DMS53 (cell line): ENCODE results near the gene TTC28.

Experiments
- DNase-seq: peaks from one replicate; lab custom pipeline; 2025; lab: John Stamatoyannopoulos, UW

The TTC28 gene

GRCh38 chr22:28021998-28022660 lies 657.5 kb downstream of the TTC28 start:
- DNase-seq, result no peak

GRCh38 chr22:28021116-28021997 lies 658.3 kb downstream of the TTC28 start:
- DNase-seq, result no peak

GRCh38 chr22:28019881-28020861 lies 659.5 kb downstream of the TTC28 start:
- DNase-seq, result peak; percentile 48

DNA sequence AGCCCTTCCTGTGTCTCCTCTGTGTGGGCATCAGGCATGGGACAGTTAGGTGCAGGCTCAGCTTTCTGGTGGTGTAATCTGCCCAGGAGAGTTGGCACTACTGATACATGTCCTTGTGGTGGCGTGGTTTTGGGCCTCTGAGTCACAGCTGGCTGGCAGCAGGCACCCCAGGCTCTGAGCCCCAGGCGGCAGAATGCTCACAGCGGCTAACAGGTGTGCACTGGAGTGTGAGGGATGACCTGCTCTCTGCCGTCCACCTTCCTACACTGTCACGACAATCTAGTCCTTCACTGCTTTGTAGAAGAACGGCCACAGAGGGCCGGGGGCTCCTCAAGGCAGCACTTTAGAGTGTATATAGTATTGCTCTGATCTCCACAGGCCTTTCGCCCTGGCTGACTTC lies 660.3 kb downstream of the TTC28 start:
- DNase-seq, result no peak

- no peak for DNase-seq
These were observed 661.1 kb downstream of the TTC28 start for GRCh38 chr22:28018461-28018927.

DNA sequence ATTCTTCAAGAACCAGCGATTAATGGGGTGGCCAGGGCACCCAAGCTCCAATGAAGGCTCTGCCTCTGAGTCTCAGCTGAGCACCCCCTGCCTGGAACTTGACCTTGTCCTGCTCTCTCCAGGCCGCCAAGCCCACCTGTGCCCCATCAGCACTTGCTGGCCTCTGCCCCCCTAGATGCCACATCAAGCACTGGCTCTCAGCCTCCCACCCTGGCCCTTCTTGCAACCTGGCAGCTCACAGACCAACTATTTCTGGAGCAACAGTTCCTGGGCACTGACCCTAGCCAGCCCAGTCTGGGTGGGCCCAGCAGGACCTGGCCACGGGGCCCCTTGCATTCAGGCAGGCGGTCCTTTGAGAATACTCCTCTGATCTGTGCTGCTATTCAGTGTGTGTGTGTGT lies 661.8 kb downstream of the TTC28 start:
- DNase-seq, result no peak

- DNase-seq, result no peak
These were observed 662.2 kb downstream of the TTC28 start for GRCh38 chr22:28017558-28017820.

GRCh38 chr22:28016781-28017557 lies 662.7 kb downstream of the TTC28 start:
- DNase-seq, result no peak

DNA sequence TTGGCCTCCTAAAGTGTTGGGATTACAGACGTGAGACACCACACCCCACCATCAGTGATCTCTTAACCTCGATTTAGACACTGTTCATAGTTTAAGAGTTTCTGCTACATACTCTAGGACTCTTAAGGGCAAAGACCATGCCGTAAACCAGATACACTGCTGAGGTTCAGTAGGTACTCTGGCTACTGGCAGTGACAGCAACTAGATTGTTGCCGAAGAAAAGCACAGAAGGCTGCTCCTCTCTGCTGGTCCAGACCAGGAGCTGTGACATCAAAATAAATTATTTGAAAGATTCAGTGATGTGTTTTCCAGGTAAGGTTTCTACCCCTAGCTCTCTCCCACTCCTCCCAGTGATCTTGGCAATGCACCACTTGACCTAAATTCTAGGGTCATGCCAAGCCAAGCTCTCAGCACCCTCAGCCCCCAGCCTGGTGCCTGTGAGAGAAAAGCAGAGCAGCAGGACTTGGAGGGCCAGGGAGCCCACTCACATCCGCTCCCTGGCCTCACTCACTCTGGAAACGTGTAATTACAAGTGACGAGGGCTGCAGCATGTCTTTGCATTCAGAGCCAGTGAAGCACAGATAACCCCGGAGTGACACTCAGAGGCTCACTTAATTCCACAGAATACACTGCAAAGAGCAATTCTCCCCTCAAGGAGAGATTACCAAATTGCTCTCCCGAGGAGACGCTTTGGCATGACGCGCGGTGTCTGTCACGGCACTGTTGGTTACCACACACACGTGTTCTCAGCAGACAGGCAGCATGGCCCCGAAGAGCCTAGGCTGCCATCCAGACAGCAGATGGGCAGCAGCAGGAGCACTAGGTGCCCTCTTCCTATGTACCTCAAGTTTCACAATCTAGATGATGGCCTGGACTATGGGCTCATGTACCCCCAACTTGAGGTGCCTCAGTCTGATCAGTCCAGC lies 663.7 kb downstream of the TTC28 start:
- no peak for DNase-seq

- DNase-seq, result no peak
These were observed 664.6 kb downstream of the TTC28 start for GRCh38 chr22:28015046-28015425.

GRCh38 chr22:28014211-28015045 lies 665.2 kb downstream of the TTC28 start:
- DNase-seq, result no peak

- DNase-seq, result no peak
These were observed 666.0 kb downstream of the TTC28 start for GRCh38 chr22:28013611-28014010.

- DNase-seq, result no peak
These were observed 666.7 kb downstream of the TTC28 start for GRCh38 chr22:28012832-28013460.

DNA sequence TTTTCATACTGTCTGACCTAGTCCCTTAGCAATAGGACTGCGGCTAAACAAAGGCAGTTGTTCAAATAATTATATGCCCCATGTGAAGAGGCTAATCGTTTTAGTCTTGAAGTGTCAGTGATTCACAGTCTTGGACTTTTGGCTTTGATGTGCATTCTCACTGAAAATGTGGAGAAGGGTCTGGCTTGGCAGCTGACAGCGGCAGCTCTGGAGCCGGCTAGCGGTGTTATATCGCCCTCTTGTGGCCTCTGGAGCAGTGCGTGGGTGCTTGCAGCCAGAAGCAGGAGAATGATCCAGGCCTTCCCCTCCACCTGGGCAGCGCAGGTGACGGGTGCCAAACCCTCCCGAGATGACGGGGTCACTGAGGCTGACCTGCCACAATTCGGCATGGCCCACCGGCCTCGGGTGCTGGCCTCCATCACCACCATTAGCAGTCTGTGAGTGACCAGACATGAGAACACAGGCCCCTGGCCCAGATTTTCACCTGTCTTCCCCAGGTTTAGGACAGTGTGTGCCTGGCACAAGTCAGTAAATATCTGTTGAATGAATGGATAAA lies 670.3 kb downstream of the TTC28 start:
- DNase-seq, result peak; percentile 62

DNA sequence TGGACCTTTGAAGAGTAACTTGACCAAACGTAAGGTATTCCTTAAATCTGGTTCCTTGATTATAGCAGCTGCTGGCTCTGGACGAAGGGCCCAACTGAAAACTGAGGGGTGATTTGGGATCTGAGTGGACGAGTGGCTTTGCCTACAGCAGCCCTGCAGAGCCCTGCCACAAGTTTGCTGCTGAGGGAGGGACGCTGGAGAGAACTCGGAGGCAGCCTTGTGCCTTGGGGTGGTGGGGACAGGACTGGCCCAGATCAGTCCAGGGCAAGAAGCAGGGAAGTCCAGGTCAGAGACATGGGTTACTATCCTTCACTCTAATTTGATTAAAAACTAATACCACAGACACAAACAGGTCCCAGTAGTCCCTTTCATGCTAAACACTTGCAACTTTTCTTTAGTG lies 671.0 kb downstream of the TTC28 start:
- DNase-seq, result no peak

- DNase-seq, result no peak
These were observed 671.6 kb downstream of the TTC28 start for GRCh38 chr22:28008056-28008455.

DNA sequence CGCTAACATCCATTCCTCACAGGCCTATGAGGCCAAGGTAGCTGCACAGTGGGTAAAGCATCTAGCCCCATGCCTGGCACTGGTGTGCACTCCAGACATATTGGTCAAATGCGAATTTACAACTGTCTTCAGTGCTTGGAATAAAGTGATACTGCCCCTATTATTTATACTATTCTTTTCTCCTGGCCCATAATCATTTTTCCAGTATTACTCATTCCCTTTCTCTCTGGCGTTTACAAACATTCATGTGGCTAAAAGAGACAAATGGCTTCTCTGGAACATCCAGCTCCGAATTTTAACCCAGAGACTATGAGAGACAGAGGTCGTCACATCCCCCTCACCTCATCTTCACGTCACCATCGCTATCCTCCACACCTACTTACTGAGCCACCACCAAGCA lies 673.4 kb downstream of the TTC28 start:
- DNase-seq, result no peak

DNA sequence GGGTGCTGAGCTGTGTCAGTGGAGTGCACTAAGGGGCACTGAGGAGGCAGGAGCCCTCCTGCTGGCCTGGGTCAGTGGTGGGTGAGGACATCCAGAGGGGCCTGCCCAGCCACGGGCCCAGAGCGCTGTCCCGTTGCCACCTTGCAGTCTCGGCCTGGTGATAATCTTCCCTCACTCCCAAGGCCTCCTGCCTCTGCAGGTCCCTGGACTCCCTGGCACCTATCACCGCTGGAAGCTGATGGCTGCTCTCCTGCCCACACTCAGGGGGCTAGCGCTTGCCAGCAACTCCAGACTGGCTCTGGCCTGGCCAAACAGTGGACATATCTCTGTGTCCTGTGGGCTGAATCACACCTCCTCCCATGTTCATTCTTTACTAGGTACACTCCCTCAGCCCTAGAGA lies 674.1 kb downstream of the TTC28 start:
- no peak for DNase-seq

- DNase-seq, result no peak
These were observed 675.6 kb downstream of the TTC28 start for GRCh38 chr22:28004021-28004420.
